GM12878 (cell line): Measurements from ENCODE around the gene ARHGAP15. TPM values are rescaled to one million over a fixed set of nuclear protein-coding genes. Genes with fewer than 3 reads are reported as not detected.

Source experiments
- CUX1 ChIP-seq: IDR thresholded peaks from 2 replicates; pipeline ENCODE4 v1.6.1; 2012; ENCODE audit warnings: improper control_type of control experiment, low read depth, low read length; ENCODE audit not compliant: insufficient replicate concordance
- MAX ChIP-seq: IDR thresholded peaks from 2 replicates; pipeline ENCODE4 v1.6.1; 2012; ENCODE audit warnings: low read depth, low read length, improper control_type of control experiment
- MLLT1 ChIP-seq: fragments of 450-650 bp; IDR thresholded peaks from 2 replicates; pipeline ENCODE4 v1.6.1; 2016; ENCODE audit warnings: mild to moderate bottlenecking
- RFX5 ChIP-seq: IDR thresholded peaks from 2 replicates; pipeline ENCODE4 v1.6.1; 2011; ENCODE audit warnings: low read depth, low read length, improper control_type of control experiment
- SKIL ChIP-seq: fragments of 450-650 bp; IDR thresholded peaks from 2 replicates; pipeline ENCODE4 v1.6.1; 2017; ENCODE audit warnings: mild to moderate bottlenecking, low read depth, inconsistent platforms; ENCODE audit not compliant: poor library complexity, severe bottlenecking
- SMARCA5 ChIP-seq: fragments of 450-650 bp; IDR thresholded peaks from 2 replicates; pipeline ENCODE4 v1.6.1; 2017; ENCODE audit warnings: mild to moderate bottlenecking
- SUZ12 ChIP-seq: fragments of 200-600 bp; sonication (generic); IDR thresholded peaks from one replicate; pipeline ENCODE4 v1.6.1; 2018; ENCODE audit warnings: antibody characterized with exemption, mild to moderate bottlenecking; ENCODE audit not compliant: unreplicated experiment
- USF2 ChIP-seq: IDR thresholded peaks from 2 replicates; pipeline ENCODE4 v1.6.1; 2011; ENCODE audit warnings: low read depth, low read length, improper control_type of control experiment, borderline replicate concordance
- polyA plus RNA-seq, 11 experiments: library from polyadenylated mRNA; depleted of rRNA in 4 of 11; unstranded in 6 of 11; stranded (reverse) in 5 of 11; fragments of >200 nt; fragmentation: Nextera tagmentation in 4 of 11; fragmentation: Illumina TruSeq in 1 of 11; extraction: Ambion mirVana in 4 of 11; extraction: Trizol in 1 of 11; gene quantifications; 1 replicate in 1 of 11; 2 replicates in 10 of 11; pipeline versions ENCODE4 v1.2.1 to v1.2.3, GENCODE V29; 2011 to 2016; ENCODE audit warnings: inconsistent platforms in 2 of 11, missing spikeins in 2 of 11, low read depth in 1 of 11
- total RNA-seq, 4 experiments: library from RNA; depleted of rRNA in 3 of 4; stranded (reverse); fragments of >200 nt in 3 of 4; fragmentation: Illumina TruSeq in 1 of 4; extraction: Trizol in 1 of 4; gene quantifications; 2 replicates each; pipeline versions ENCODE4 v1.2.1 to v1.2.3, GENCODE V29; 2013 to 2021

ARHGAP15 gene
- total and polyA plus RNA-seq, 10 of the 15 experiments (the other 5 are each of a cell fraction or from before 2014, with no cell fraction given), result 38.0 to 92.6 (median 66.7) TPM

- TF ChIP-seq SKIL (no peak), MLLT1 (no peak), RFX5 (no peak), USF2 (no peak), SUZ12 (no peak), SMARCA5 (no peak), MAX (no peak), CUX1 (no peak)
These were observed 482.1 kb downstream of the ARHGAP15 start (continued) for GRCh38 chr2:143611336-143611735.
